PC-9 (cell line): ENCODE data around the gene IVL.

Source experiments
- CTCF ChIP-seq: fragments of 200-600 bp; sonication (generic); conservative IDR thresholded peaks from 2 replicates; pipeline ENCODE4 v1.6.1; 2017; ENCODE audit warnings: mixed run types, antibody characterized with exemption, mild to moderate bottlenecking, moderate library complexity
- EZH2 ChIP-seq: fragments of 200-600 bp; sonication (generic); IDR thresholded peaks from 2 replicates; pipeline ENCODE4 v1.8.0; 2017; ENCODE audit warnings: antibody characterized with exemption, low read depth

GRCh38 chr1:152871731-152872126 lies 36.6 kb upstream of the IVL start:
- TF ChIP-seq CTCF = no peak
- TF ChIP-seq EZH2 = no peak
